GM12878 (cell line): Measurements from ENCODE around the gene TRPM3. TPM values are rescaled to one million over a fixed set of nuclear protein-coding genes. Genes with fewer than 3 reads are reported as not detected.

Source experiments
- ATAC-seq: fragments of 200-7000 bp; cut with Tn5 transposase; 3 replicates; pipeline ENCODE4 v1.9.1; 2020; ENCODE audit warnings: mild to moderate bottlenecking, moderate library complexity
- BruUV-seq: library from RNA; stranded (reverse); fragments of 400-500 nt; replicated peaks from 2 replicates; lab custom pipeline; 2021; lab: Mats Ljungman, UMichigan
- CTCF ChIA-PET: fragments of 300-600 bp; sonication (Branson Sonifier 250); formaldehyde crosslinking; extraction: SDS; loops from one replicate; lab custom pipeline; 2021; ENCODE audit warnings: inconsistent platforms; lab: Yijun Ruan, JAX
- POLR2A ChIA-PET: fragments of 350-600 bp; formaldehyde crosslinking; extraction: SDS; loops from one replicate; lab custom pipeline; 2021; ENCODE audit warnings: inconsistent platforms; lab: Charles Lee
- RAD21 ChIA-PET: fragments of 300-600 bp; sonication (Branson Sonifier 250); formaldehyde crosslinking; loops from one replicate; lab custom pipeline; 2023; ENCODE audit warnings: antibody characterized with exemption; ENCODE audit not compliant: unreplicated experiment; lab: Charles Lee
- SMC1A ChIA-PET: fragments of 300-600 bp; sonication (Branson Sonifier 250); formaldehyde crosslinking; loops from one replicate; lab custom pipeline; 2023; ENCODE audit not compliant: unreplicated experiment, uncharacterized antibody; lab: Charles Lee
- DNase-seq: peaks from one replicate; pipeline ENCODE4 v3.0.0-alpha.2; 2011; ENCODE audit warnings: low read depth, low spot score
- FAIRE-seq: peaks from 3 replicates; lab custom pipeline; 2011; peaks lifted over from hg19 to GRCh38; lab: Jason Lieb, UNC
- H2AFZ ChIP-seq: 2 replicates; pipeline ENCODE4 v1.6.0; 2011; ENCODE audit warnings: low read depth, low read length, control low read depth; ENCODE audit not compliant: control insufficient read depth
- H3K27ac ChIP-seq: 2 replicates; pipeline ENCODE4 v1.5.1; 2011; ENCODE audit warnings: control low read depth; ENCODE audit not compliant: control insufficient read depth, insufficient read depth
- H3K27me3 ChIP-seq, 2 experiments: replicated peaks in 1 of 2; 2 replicates each; pipeline versions ENCODE4 v1.6.0 to v1.6.1; 2011; ENCODE audit warnings: low read length in 1 of 2; ENCODE audit not compliant: control insufficient read depth in 2 of 2, insufficient read depth in 2 of 2
- H3K36me3 ChIP-seq, 2 experiments: 2 replicates each; pipeline ENCODE4 v1.5.1; 2011; ENCODE audit warnings: low read length in 1 of 2; ENCODE audit not compliant: control insufficient read depth in 2 of 2, insufficient read depth in 2 of 2
- H3K4me1 ChIP-seq: 2 replicates; pipeline ENCODE4 v1.6.1; 2011; ENCODE audit warnings: mild to moderate bottlenecking, low read length, moderate library complexity, mixed read lengths; ENCODE audit not compliant: control insufficient read depth, insufficient read depth
- H3K4me2 ChIP-seq: 2 replicates; pipeline ENCODE4 v1.6.0; 2011; ENCODE audit warnings: control low read depth; ENCODE audit not compliant: control insufficient read depth, insufficient read depth
- H3K4me3 ChIP-seq: fragments of 200-600 bp; sonication (generic); 2 replicates; pipeline ENCODE4 v1.5.1; 2016
- H3K79me2 ChIP-seq: 2 replicates; pipeline ENCODE4 v1.6.0; 2011; ENCODE audit warnings: low read length; ENCODE audit not compliant: control insufficient read depth, insufficient read depth
- H3K9ac ChIP-seq: 2 replicates; pipeline ENCODE4 v1.8.0; 2011; ENCODE audit warnings: low read length, control low read depth, mixed read lengths; ENCODE audit not compliant: control insufficient read depth, insufficient read depth
- H3K9me3 ChIP-seq: replicated peaks from 3 replicates; pipeline ENCODE4 v1.5.1; 2011; ENCODE audit warnings: mild to moderate bottlenecking, low read length; ENCODE audit not compliant: control insufficient read depth, insufficient read depth
- H4K20me1 ChIP-seq: 2 replicates; pipeline ENCODE4 v1.6.0; 2011; ENCODE audit not compliant: control insufficient read depth, insufficient read depth
- CHD4 ChIP-seq: fragments of 200-600 bp; sonication (generic); IDR thresholded peaks from 2 replicates; pipeline ENCODE4 v1.6.1; 2016; ENCODE audit warnings: mild to moderate bottlenecking
- E4F1 ChIP-seq: fragments of 450-650 bp; IDR thresholded peaks from 2 replicates; pipeline ENCODE4 v1.6.1; 2018; ENCODE audit warnings: borderline replicate concordance, mild to moderate bottlenecking; ENCODE audit not compliant: partially characterized antibody
- GATAD2B ChIP-seq: fragments of 450-650 bp; conservative IDR thresholded peaks from 2 replicates; pipeline ENCODE4 v1.6.1; 2017; ENCODE audit warnings: low read depth, mild to moderate bottlenecking, moderate library complexity
- IKZF2 ChIP-seq, 2 experiments: fragments of 450-650 bp; IDR thresholded peaks; 2 replicates each; pipeline ENCODE4 v1.6.1; 2017; ENCODE audit warnings: mild to moderate bottlenecking in 2 of 2, moderate library complexity in 2 of 2
- KLF5 ChIP-seq: fragments of 450-650 bp; IDR thresholded peaks from 2 replicates; pipeline ENCODE4 v1.6.1; 2014; ENCODE audit warnings: mild to moderate bottlenecking; ENCODE audit not compliant: partially characterized antibody
- POLR2A ChIP-seq: IDR thresholded peaks from 2 replicates; pipeline ENCODE4 v1.6.1; 2011; ENCODE audit warnings: low read depth, mild to moderate bottlenecking, low read length
- POLR2AphosphoS2 ChIP-seq: IDR thresholded peaks from 2 replicates; pipeline ENCODE4 v1.6.1; 2011; ENCODE audit warnings: low read depth, mild to moderate bottlenecking, low read length, improper control_type of control experiment, moderate library complexity
- SMAD5 ChIP-seq: IDR thresholded peaks from 2 replicates; pipeline ENCODE4 v1.6.1; 2016; ENCODE audit warnings: antibody characterized with exemption, low read depth
- TBL1XR1 ChIP-seq: IDR thresholded peaks from 2 replicates; pipeline ENCODE4 v1.6.1; 2012; ENCODE audit warnings: low read depth, low read length, improper control_type of control experiment
- TCF3 ChIP-seq: IDR thresholded peaks from 2 replicates; pipeline ENCODE4 v1.6.1; 2012; ENCODE audit warnings: low read depth, mild to moderate bottlenecking, low read length, borderline replicate concordance; ENCODE audit not compliant: insufficient read depth
- ZBTB11 ChIP-seq: fragments of 450-650 bp; formaldehyde crosslinking; IDR thresholded peaks from 2 replicates; pipeline ENCODE4 v1.5.0; 2022; ENCODE audit warnings: mild to moderate bottlenecking, missing genetic modification characterization
- ZNF274 ChIP-seq: IDR thresholded peaks from one replicate; pipeline ENCODE4 v1.8.0; 2011; ENCODE audit not compliant: insufficient read length, insufficient read depth
- WGBS: methylation state at CpG from one replicate; pipeline ENCODE4 v1.1.6; 2016; ENCODE audit warnings: low lambda C conversion rate; ENCODE audit not compliant: insufficient replicate concordance, insufficient coverage; ENCODE audit errors: missing lambda C conversion rate; 5-methylcytosine and 5-hydroxymethylcytosine counted together
- in situ Hi-C: fragments of 300-500 bp; cut with MboI; formaldehyde crosslinking; loops from 9 replicates; pipeline ENCODE4 v1.14.3; 2018; ENCODE audit warnings: mixed read lengths
- intact Hi-C: fragments of 100-400 bp; cut with micrococcal nuclease; formaldehyde crosslinking; loops from one replicate; pipeline ENCODE4 v1.14.2; 2022; ENCODE audit not compliant: unreplicated experiment
- polyA plus RNA-seq, 11 experiments: library from polyadenylated mRNA; depleted of rRNA in 4 of 11; unstranded in 6 of 11; stranded (reverse) in 5 of 11; fragments of >200 nt; fragmentation: Nextera tagmentation in 4 of 11; fragmentation: Illumina TruSeq in 1 of 11; extraction: Ambion mirVana in 4 of 11; extraction: Trizol in 1 of 11; gene quantifications; 1 replicate in 1 of 11; 2 replicates in 10 of 11; pipeline versions ENCODE4 v1.2.1 to v1.2.3, GENCODE V29; 2011 to 2016; ENCODE audit warnings: inconsistent platforms in 2 of 11, missing spikeins in 2 of 11, low read depth in 1 of 11
- total RNA-seq, 4 experiments: library from RNA; depleted of rRNA in 3 of 4; stranded (reverse); fragments of >200 nt in 3 of 4; fragmentation: Illumina TruSeq in 1 of 4; extraction: Trizol in 1 of 4; gene quantifications; 2 replicates each; pipeline versions ENCODE4 v1.2.1 to v1.2.3, GENCODE V29; 2013 to 2021

Gene TRPM3
- total and polyA plus RNA-seq, 10 of the 15 experiments (the other 5 are each of a cell fraction or from before 2014, with no cell fraction given) = not detected

GRCh38 chr9:71128796-71129195 lies 7.4 kb upstream of the TRPM3 start:
- CTCF ChIA-PET = no interaction called here
- no peak for FAIRE-seq

More at GRCh38 chr9:71128796-71129195, 7.4 kb upstream of the TRPM3 start:
- Histone ChIP-seq H3K9ac (no peak overlapping the region), H3K4me1 (no peaks in the 10 kb centered on the region), H3K79me2 (no peaks in the 10 kb centered on the region), H3K9me3 (no peaks in the 10 kb centered on the region), H4K20me1 (no peaks in the 10 kb centered on the region), H3K27ac (no peak overlapping the region), H3K36me3 (no peaks in the 10 kb centered on the region), H3K4me3 (no peak overlapping the region)
- ChIA-PET POLR2A (no interaction called here), SMC1A (interaction anchor here (1.5 to 2.1 kb wide), 2 partner anchors 9 to 336 kb away, joined by 3 to 5 read pairs; no protein-coding TSS in a partner anchor)
- WGBS = 15% methylated on average over 2 of the region's 2 CpGs
- in situ Hi-C loops = no loop called here
- ATAC-seq = no peak
- TF ChIP-seq CHD4 (no peak), ZBTB11 (CRISPR knock-in tag) (no peak), IKZF2 (IDR thresholded peaks at IDR 0.05) (no peak), KLF5 (no peak), E4F1 (no peak), TCF3 (no peak), TBL1XR1 (no peak), SMAD5 (no peak), POLR2A (no peak), GATAD2B (no peak), POLR2AphosphoS2 (no peak), ZNF274 (no peak)
- TF ChIP-seq, all 136 proteins: peak for 0
- H3K4me2 ChIP-seq = no peak overlapping the region
- DNase-seq = no peak
- BruUV-seq = no TSS peak
- no peak overlapping the region for H2AFZ ChIP-seq
- RAD21 ChIA-PET = no interaction called here
- intact Hi-C loops = no loop called here
- H3K27me3 ChIP-seq = no peaks in the 10 kb centered on the region
